Natural killer cell (primary cell): ENCODE data around the gene FAM193A. TPM values are rescaled to one million over a fixed set of nuclear protein-coding genes. Genes with fewer than 3 reads are reported as not detected.

Experiments used
- ATAC-seq, 3 donors: fragments of 150-1000 bp in 2 of 3; fragments of 200-7000 bp in 1 of 3; cut with Tn5 transposase; 1 replicate in 1 of 3; 2 replicates in 2 of 3; pipeline ENCODE4 v1.10.0; 2021; ENCODE audit warnings: mild to moderate bottlenecking in 2 of 3, moderate library complexity in 2 of 3
- DNase-seq, 2 donors: peaks; one replicate each; pipeline versions ENCODE4 v3.0.0 to v3.0.0-alpha.2; 2013 to 2021; ENCODE audit warnings: mixed read lengths in 1 of 2
- H3K27ac ChIP-seq: one replicate; pipeline ENCODE4 v1.5.1; 2013; ENCODE audit warnings: mild to moderate bottlenecking, low read length
- H3K27me3 ChIP-seq: one replicate; pipeline ENCODE4 v1.6.1; 2013; ENCODE audit warnings: low read length; ENCODE audit not compliant: control insufficient read depth, insufficient read depth
- H3K36me3 ChIP-seq: one replicate; pipeline ENCODE4 v1.6.1; 2013; ENCODE audit warnings: low read length; ENCODE audit not compliant: control insufficient read depth, insufficient read depth
- H3K4me1 ChIP-seq: one replicate; pipeline ENCODE4 v1.6.1; 2013; ENCODE audit warnings: low read length; ENCODE audit not compliant: control insufficient read depth, insufficient read depth
- H3K4me3 ChIP-seq: one replicate; pipeline ENCODE4 v1.5.1; 2013; ENCODE audit warnings: low read length
- H3K9me3 ChIP-seq: one replicate; pipeline ENCODE4 v1.6.1; 2013; ENCODE audit warnings: low read length; ENCODE audit not compliant: control insufficient read depth, insufficient read depth
- H3K27ac Mint-ChIP-seq, 2 donors: one replicate each; pipeline ENCODE4 v1.8.0; 2022; ENCODE audit warnings: mild to moderate bottlenecking in 2 of 2, mixed read lengths in 2 of 2, moderate library complexity in 1 of 2
- H3K27me3 Mint-ChIP-seq, 2 donors: one replicate each; pipeline ENCODE4 v1.8.0; 2022; ENCODE audit warnings: low read depth in 2 of 2, mixed read lengths in 2 of 2
- H3K36me3 Mint-ChIP-seq: one replicate; pipeline ENCODE4 v1.8.0; 2022; ENCODE audit warnings: mixed read lengths
- H3K4me1 Mint-ChIP-seq, 2 donors: one replicate each; pipeline ENCODE4 v1.8.0; 2022; ENCODE audit warnings: mixed read lengths in 2 of 2
- H3K4me3 Mint-ChIP-seq: one replicate; pipeline ENCODE4 v1.8.0; 2022; ENCODE audit warnings: mild to moderate bottlenecking, moderate library complexity, mixed read lengths
- H3K9me3 Mint-ChIP-seq, 2 donors: one replicate each; pipeline ENCODE4 v1.8.0; 2022; ENCODE audit warnings: mixed read lengths in 2 of 2
- CTCF ChIP-seq: fragments of 200-600 bp; IDR thresholded peaks from one replicate; pipeline ENCODE4 v1.8.0; 2022; ENCODE audit warnings: antibody characterized with exemption
- WGBS: methylation state at CpG from one replicate; pipeline ENCODE4 v1.1.7; 2013; ENCODE audit warnings: missing lambda C conversion rate; ENCODE audit not compliant: insufficient coverage; 5-methylcytosine and 5-hydroxymethylcytosine counted together
- intact Hi-C: fragments of 100-400 bp; cut with micrococcal nuclease; formaldehyde crosslinking; loops from one replicate; pipeline ENCODE4 v1.14.2; 2022
- total RNA-seq, 4 donors: library from RNA; stranded (reverse); fragments of 120-200 nt in 1 of 4; gene quantifications; one replicate each; pipeline versions ENCODE4 v1.2.3 to v1.2.4, GENCODE V29; 2013 to 2022

Gene FAM193A
- total RNA-seq, 3 donors from 2014 or later (not counting 1 experiment from before 2014, with no cell fraction given) = 39.4 to 49.3 (median 48.1) TPM

GRCh38 chr4:2595436-2595835 lies 59.0 kb downstream of the FAM193A start:
- peaks cover 9% of the 10 kb centered on the region for H3K36me3 ChIP-seq
- no peaks in the 10 kb centered on the region for H3K27me3 Mint-ChIP-seq
- H3K27ac ChIP-seq = no peak overlapping the region
- no peaks in the 10 kb centered on the region for H3K9me3 Mint-ChIP-seq
- no peak overlapping the region for H3K4me3 Mint-ChIP-seq
- peaks cover 40% of the 10 kb centered on the region for H3K4me1 ChIP-seq
- H3K4me3 ChIP-seq = no peak overlapping the region
- no peaks in the 10 kb centered on the region for H3K9me3 ChIP-seq
- peaks cover 73 to 82% of the 10 kb centered on the region in 2 donors for H3K4me1 Mint-ChIP-seq
- no peak for TF ChIP-seq CTCF
- peak overlapping the region in 1 of 2 donors; percentile 56 for H3K27ac Mint-ChIP-seq
- peaks cover 7% of the 10 kb centered on the region for H3K36me3 Mint-ChIP-seq
- intact Hi-C loops = no loop called here
- no peaks in the 10 kb centered on the region for H3K27me3 ChIP-seq
- DNase-seq (no peak), ATAC-seq (no peak)
- 83% methylated on average over 3 of the region's 3 CpGs for WGBS

GRCh38 chr4:2595952-2596552 lies 59.6 kb downstream of the FAM193A start:
- Histone ChIP-seq H3K27ac (no peak overlapping the region), H3K4me3 (no peak overlapping the region), H3K36me3 (peaks cover 9% of the 10 kb centered on the region), H3K27me3 (no peaks in the 10 kb centered on the region), H3K9me3 (no peaks in the 10 kb centered on the region), H3K4me1 (peaks cover 34% of the 10 kb centered on the region)
- Mint-ChIP-seq H3K4me3 (no peak overlapping the region), H3K4me1 (peaks cover 72 to 81% of the 10 kb centered on the region in 2 donors), H3K27ac (peak overlapping the region in 1 of 2 donors; percentile 43), H3K27me3 (no peaks in the 10 kb centered on the region), H3K9me3 (no peaks in the 10 kb centered on the region), H3K36me3 (peaks cover 7% of the 10 kb centered on the region)
- no peak for DNase-seq
- no peak for ATAC-seq
- 95% methylated on average over 11 of the region's 11 CpGs for WGBS
- no peak for TF ChIP-seq CTCF
- intact Hi-C loops = no loop called here

- no peak overlapping the region for H3K27ac ChIP-seq
- H3K36me3 Mint-ChIP-seq = peaks cover 7% of the 10 kb centered on the region
- no peaks in the 10 kb centered on the region for H3K9me3 ChIP-seq
- H3K27me3 Mint-ChIP-seq = no peaks in the 10 kb centered on the region
- H3K4me3 Mint-ChIP-seq = no peak overlapping the region
- H3K27ac Mint-ChIP-seq = peak overlapping the region in 1 of 2 donors; percentile 43
- peaks cover 66 to 75% of the 10 kb centered on the region in 2 donors for H3K4me1 Mint-ChIP-seq
- H3K36me3 ChIP-seq = peaks cover 9% of the 10 kb centered on the region
- no peak for ATAC-seq
- no peak overlapping the region for H3K4me3 ChIP-seq
- H3K9me3 Mint-ChIP-seq = no peaks in the 10 kb centered on the region
- 97% methylated on average over 8 of the region's 8 CpGs for WGBS
- no peak for DNase-seq
- no peak for TF ChIP-seq CTCF
- H3K4me1 ChIP-seq = peaks cover 28% of the 10 kb centered on the region
- no peaks in the 10 kb centered on the region for H3K27me3 ChIP-seq
- intact Hi-C loops = no loop called here
Observed at GRCh38 chr4:2596611-2597010, 60.2 kb downstream of the FAM193A start.
